HG03378 (cell line): ENCODE measurements around the gene GPD1.
"Not testable (repeated sequence)": the region's sequence is repeated elsewhere in the genome, so short reads cannot be mapped to it uniquely, and the experiment has no call there.

Experiments used
- ATAC-seq: cut with Tn5 transposase; IDR thresholded peaks from one replicate; pipeline ENCODE4 v1.9.1; 2021; ENCODE audit warnings: mild to moderate bottlenecking, moderate library complexity; ENCODE audit not compliant: unreplicated experiment

GPD1 gene

GRCh38 chr12:50120521-50120920, 16.7 kb downstream of the GPD1 start:
- no peak for ATAC-seq

GRCh38 chr12:50120953-50121352, 17.1 kb downstream of the GPD1 start:
- no peak for ATAC-seq

GRCh38 chr12:50121641-50122040, 17.8 kb downstream of the GPD1 start:
- ATAC-seq: no peak

- no peak for ATAC-seq
Observed at GRCh38 chr12:50123203-50123602, 19.4 kb downstream of the GPD1 start.

- ATAC-seq: no peak
Observed at GRCh38 chr12:50127546-50127945, 23.7 kb downstream of the GPD1 start.

GRCh38 chr12:50129290-50129689, 25.5 kb downstream of the GPD1 start:
- no peak for ATAC-seq

GRCh38 chr12:50132505-50133135, 28.8 kb downstream of the GPD1 start:
- no peak for ATAC-seq

GRCh38 chr12:50142993-50143392, 39.2 kb downstream of the GPD1 start:
- no peak for ATAC-seq

GRCh38 chr12:50145439-50145838, 41.6 kb downstream of the GPD1 start:
- ATAC-seq: no peak

- no peak for ATAC-seq
Observed at GRCh38 chr12:50147281-50147680, 43.5 kb downstream of the GPD1 start.

- not testable (repeated sequence) for ATAC-seq
Observed at GRCh38 chr12:50148011-50148410, 44.2 kb downstream of the GPD1 start.

- ATAC-seq: no peak
Observed at GRCh38 chr12:50149311-50149710, 45.5 kb downstream of the GPD1 start.

- ATAC-seq: no peak
Observed at GRCh38 chr12:50151047-50151687, 47.4 kb downstream of the GPD1 start.

- not testable (repeated sequence) for ATAC-seq
Observed at GRCh38 chr12:50154947-50155346, 51.1 kb downstream of the GPD1 start.

GRCh38 chr12:50156641-50157040, 52.8 kb downstream of the GPD1 start:
- ATAC-seq: no peak

- ATAC-seq: no peak
Observed at GRCh38 chr12:50157259-50157658, 53.5 kb downstream of the GPD1 start.

- ATAC-seq: no peak
Observed at GRCh38 chr12:50160643-50161042, 56.8 kb downstream of the GPD1 start.
